ENCODE data around the gene CYB561D2.
A peak's percentile ranks its signal among the peaks of the same experiment; 100 is the strongest.

- TF ChIP-seq CTCF (IDR thresholded peaks at IDR 0.05) (no peak), POLR2A (IDR thresholded peaks at IDR 0.05) (peak in 1 of 2 donors; percentile 6)
These were observed 28.1 kb upstream of the CYB561D2 start, which contains the start of gene HYAL2 for GRCh38 chr3:50322386-50323091.
